Pancreas (tissue), 10 donors: Measurements from ENCODE around the gene PCNX3. TPM values are rescaled to one million over a fixed set of nuclear protein-coding genes. Genes with fewer than 3 reads are reported as not detected.
A peak's percentile ranks its signal among the peaks of the same experiment; 100 is the strongest.

ENCODE experiments used
- ATAC-seq, 4 donors: fragments of 200-7000 bp; cut with Tn5 transposase; one replicate each; pipeline versions ENCODE4 v1.8.0 to v1.9.1; 2020; ENCODE audit warnings: mild to moderate bottlenecking in 4 of 4, moderate library complexity in 4 of 4
- DNase-seq, 6 donors: peaks; one replicate each; pipeline ENCODE4 v3.0.0-alpha.2; 2020
- FAIRE-seq: peaks from 2 replicates; lab custom pipeline; 2012; peaks lifted over from hg19 to GRCh38; lab: Jason Lieb, UNC
- H3K27ac ChIP-seq, 4 donors: fragments of 200-600 bp; sonication (generic); 1 replicate in 3 of 4; 2 replicates in 1 of 4; pipeline versions ENCODE4 v1.5.0 to v1.8.0; 2020
- H3K27me3 ChIP-seq, 4 donors: fragments of 200-600 bp; one replicate each; pipeline ENCODE4 v1.8.0; 2021
- H3K36me3 ChIP-seq, 3 donors: fragments of 200-600 bp; sonication (generic) in 1 of 3; one replicate each; pipeline versions ENCODE4 v1.5.0 to v1.8.0; 2020 to 2021
- H3K4me1 ChIP-seq, 3 donors: fragments of 200-600 bp; one replicate each; pipeline ENCODE4 v1.8.0; 2021
- H3K4me3 ChIP-seq, 4 donors: fragments of 200-600 bp; sonication (generic) in 2 of 4; one replicate each; pipeline versions ENCODE4 v1.5.0 to v1.8.0; 2020 to 2021
- H3K9me3 ChIP-seq, 4 donors: fragments of 200-600 bp; one replicate each; pipeline ENCODE4 v1.8.0; 2021
- WGBS, 2 donors: extraction: QIAGEN DNeasy Blood & Tissue Kit; methylation state at CpG; one replicate each; pipeline ENCODE4 v1.1.7; 2013; 5-methylcytosine and 5-hydroxymethylcytosine counted together
- intact Hi-C, 3 donors: fragments of 100-400 bp; cut with DNase I; formaldehyde crosslinking; loops; one replicate each; pipeline versions ENCODE4 v1.11.1 to v1.14.2; 2022
- polyA plus RNA-seq, 2 donors: library from polyadenylated mRNA; stranded (reverse); fragments of 200-250 nt; gene quantifications; one replicate each; pipeline ENCODE4 v1.2.3, GENCODE V29; 2013
- total RNA-seq, 6 donors: library from RNA; stranded (reverse); fragmentation: NEBNext Ultra II Directional in 4 of 6; extraction: Animal tissue kit (Norgen Biotek cat#: 25700) in 4 of 6; gene quantifications; one replicate each; pipeline versions ENCODE4 v1.2.1 to v1.2.4, GENCODE V29; 2021 to 2023
- TF ChIP-seq, protein P1 (sequence below), 4 donors: fragments of 200-600 bp; sonication (generic) in 3 of 4; IDR thresholded peaks; one replicate each; pipeline versions ENCODE4 v1.5.0 to v1.8.0; 2021; ENCODE audit warnings: antibody characterized with exemption in 4 of 4
- donor health status: healthy with polysubstance abuse.
- donor health status: DM: no; HTN: no; CAD: no; lungs with moderate emphysema.
- donor health status: DM: no; HTN: no; CAD: no.
- donor health status: control.
- donor health status: control.
- donor health status: Bipolar disorder and iron deficiency.
- donor health status: DM: yes; HTN: yes; CAD: no.
- donor health status: DM: no; HTN: no; CAD: no.
- donor health status: DM: no; HTN: no; CAD: no.
- donor health status: DM: yes; HTN: yes; CAD: no.

The PCNX3 gene
- total and polyA plus RNA-seq, 8 donors: 13.5 to 26.3 (median 18.3) TPM

DNA sequence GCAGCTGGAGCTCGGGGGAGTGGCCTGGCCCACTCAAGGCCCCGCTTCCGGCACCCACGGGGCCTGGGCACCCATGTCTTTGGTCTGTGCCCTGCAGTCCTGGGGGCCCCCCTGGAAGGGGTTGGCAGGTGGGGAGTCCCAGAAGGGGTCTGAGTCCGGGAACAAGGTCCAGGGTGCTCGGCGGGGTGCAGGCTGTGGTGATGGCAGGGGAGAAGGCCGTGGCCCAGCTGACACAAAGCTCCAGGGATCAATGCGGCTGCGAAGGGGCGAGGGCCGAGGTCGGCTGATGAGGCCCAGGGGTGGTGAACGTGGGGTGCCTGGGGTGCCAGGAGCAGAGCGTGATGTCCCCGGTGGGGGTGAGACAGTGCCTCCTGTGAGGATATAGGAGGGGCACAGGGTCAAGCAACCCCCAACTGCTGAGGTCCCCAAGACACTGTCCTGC is 17.3 kb upstream of the PCNX3 start:
- H3K9me3 ChIP-seq: no peaks in the 10 kb centered on the region
- ATAC-seq (peak in 1 of 4 donors; percentile 7), DNase-seq (peak in 2 of 6 donors; percentile 29 to 73), FAIRE-seq (no peak)
- H3K27ac ChIP-seq: no peak overlapping the region
- no peaks in the 10 kb centered on the region for H3K4me1 ChIP-seq
- whole genome bisulfite sequencing, 2 donors: 91 to 94% methylated on average over 16 of the region's 16 CpGs
- no peaks in the 10 kb centered on the region for H3K27me3 ChIP-seq
- no peak overlapping the region for H3K4me3 ChIP-seq
- peaks cover 0 to 16% (median 7%) of the 10 kb centered on the region in 3 donors for H3K36me3 ChIP-seq
- intact Hi-C loops: no loop called here
- TF ChIP-seq, protein P1, sequence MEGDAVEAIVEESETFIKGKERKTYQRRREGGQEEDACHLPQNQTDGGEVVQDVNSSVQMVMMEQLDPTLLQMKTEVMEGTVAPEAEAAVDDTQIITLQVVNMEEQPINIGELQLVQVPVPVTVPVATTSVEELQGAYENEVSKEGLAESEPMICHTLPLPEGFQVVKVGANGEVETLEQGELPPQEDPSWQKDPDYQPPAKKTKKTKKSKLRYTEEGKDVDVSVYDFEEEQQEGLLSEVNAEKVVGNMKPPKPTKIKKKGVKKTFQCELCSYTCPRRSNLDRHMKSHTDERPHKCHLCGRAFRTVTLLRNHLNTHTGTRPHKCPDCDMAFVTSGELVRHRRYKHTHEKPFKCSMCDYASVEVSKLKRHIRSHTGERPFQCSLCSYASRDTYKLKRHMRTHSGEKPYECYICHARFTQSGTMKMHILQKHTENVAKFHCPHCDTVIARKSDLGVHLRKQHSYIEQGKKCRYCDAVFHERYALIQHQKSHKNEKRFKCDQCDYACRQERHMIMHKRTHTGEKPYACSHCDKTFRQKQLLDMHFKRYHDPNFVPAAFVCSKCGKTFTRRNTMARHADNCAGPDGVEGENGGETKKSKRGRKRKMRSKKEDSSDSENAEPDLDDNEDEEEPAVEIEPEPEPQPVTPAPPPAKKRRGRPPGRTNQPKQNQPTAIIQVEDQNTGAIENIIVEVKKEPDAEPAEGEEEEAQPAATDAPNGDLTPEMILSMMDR (IDR thresholded peaks at IDR 0.05): no peak

DNA sequence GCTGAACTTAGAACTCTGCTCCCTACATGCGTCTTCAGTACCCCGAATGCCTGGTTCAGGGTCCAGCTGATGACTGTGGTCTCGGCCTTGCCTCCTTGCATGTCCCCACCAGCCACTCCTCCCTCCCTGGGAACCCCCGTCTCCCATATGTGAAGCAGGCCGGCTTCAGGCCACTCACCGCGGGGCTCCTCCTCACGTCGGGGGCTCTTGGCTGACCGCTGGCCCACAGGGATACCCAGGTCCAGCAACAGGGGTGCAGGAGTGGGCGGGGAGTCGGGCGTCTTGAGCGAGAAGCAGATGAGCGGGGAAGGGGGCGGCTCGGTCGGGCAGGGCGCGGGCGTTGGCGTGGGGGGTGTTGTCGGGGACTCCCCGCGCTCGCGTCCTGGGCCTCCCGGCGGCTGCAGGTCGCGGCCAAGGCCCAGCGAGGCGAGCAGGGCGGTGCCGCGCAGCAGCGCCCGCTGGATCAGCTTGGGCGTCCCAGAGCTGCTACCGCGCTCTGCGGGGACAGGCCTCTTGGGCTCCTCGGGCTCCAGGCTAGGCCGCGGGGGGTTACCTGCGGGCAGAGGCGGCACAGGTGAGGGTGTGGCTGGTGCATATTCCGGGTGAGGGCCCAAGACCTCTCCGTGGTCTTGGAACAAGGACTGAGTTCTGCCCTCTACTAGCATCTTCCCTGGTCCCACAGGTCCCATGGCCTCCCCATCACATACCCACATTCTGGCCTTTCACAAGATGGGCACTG is 16.2 kb upstream of the PCNX3 start:
- H3K9me3 ChIP-seq: no peaks in the 10 kb centered on the region
- TF ChIP-seq, protein P1 (IDR thresholded peaks at IDR 0.05): no peak
- DNase-seq (peak in 2 of 6 donors; percentile 37 to 69), ATAC-seq (no peak), FAIRE-seq (no peak)
- WGBS, 2 donors: 88 to 91% methylated on average over 46 to 49 of the region's 49 CpGs
- intact Hi-C loops: no loop called here
- H3K27ac ChIP-seq: no peak overlapping the region
- no peaks in the 10 kb centered on the region for H3K4me1 ChIP-seq
- H3K27me3 ChIP-seq: no peaks in the 10 kb centered on the region
- H3K36me3 ChIP-seq: peaks cover 0 to 19% (median 10%) of the 10 kb centered on the region in 3 donors
- H3K4me3 ChIP-seq: no peak overlapping the region

DNA sequence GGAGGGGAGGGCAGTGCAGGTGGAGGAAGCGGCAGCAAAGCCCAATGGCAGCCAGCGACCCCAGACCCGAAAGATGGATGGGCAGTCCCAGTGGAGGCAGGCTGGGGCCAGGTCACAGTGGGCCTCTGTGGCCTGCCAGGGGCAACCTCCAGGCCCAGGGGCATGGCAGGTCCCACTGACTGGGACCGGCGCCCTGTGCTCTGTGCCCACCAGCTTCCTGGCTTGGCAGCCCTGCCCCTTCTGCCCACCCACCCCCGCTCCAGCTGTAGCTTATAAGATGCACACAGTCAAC is 15.7 kb upstream of the PCNX3 start:
- TF ChIP-seq, protein P1 (IDR thresholded peaks at IDR 0.05): no peak
- Histone ChIP-seq H3K9me3 (no peaks in the 10 kb centered on the region), H3K4me1 (no peaks in the 10 kb centered on the region), H3K4me3 (no peak overlapping the region), H3K27ac (no peak overlapping the region), H3K36me3 (peaks cover 0 to 24% (median 11%) of the 10 kb centered on the region in 3 donors), H3K27me3 (no peaks in the 10 kb centered on the region)
- WGBS, 2 donors: 95 to 97% methylated on average over 5 to 6 of the region's 6 CpGs
- ATAC-seq: no peak
- peak in 1 of 6 donors; percentile 60 for DNase-seq
- FAIRE-seq: no peak
- intact Hi-C loops: no loop called here

DNA sequence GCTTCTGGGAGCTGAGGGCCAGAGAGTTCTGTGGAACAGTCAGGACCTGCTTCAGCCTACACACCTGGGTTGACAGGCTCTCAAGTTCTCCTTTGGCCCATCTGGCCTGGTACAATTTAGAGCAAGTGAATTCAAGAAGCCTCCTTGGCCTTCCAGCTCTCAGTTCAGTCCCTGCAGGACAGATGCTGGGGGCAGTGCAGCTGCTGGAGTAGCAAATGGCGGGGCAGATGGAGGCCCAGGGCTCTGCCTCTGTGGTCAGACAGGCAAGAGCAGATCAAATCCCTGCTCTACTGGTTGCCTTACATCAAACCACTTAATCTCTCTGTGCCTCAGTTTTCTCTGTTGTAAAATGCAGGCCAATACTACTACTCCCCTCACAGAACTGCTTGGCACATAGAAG is 11.3 kb upstream of the PCNX3 start:
- no peak for FAIRE-seq
- WGBS, 2 donors: 100% methylated on average over 1 of the region's 1 CpG
- Histone ChIP-seq H3K4me1 (no peaks in the 10 kb centered on the region), H3K27ac (no peak overlapping the region), H3K36me3 (peaks cover 0 to 33% (median 15%) of the 10 kb centered on the region in 3 donors), H3K4me3 (no peak overlapping the region), H3K27me3 (no peaks in the 10 kb centered on the region), H3K9me3 (no peaks in the 10 kb centered on the region)
- no peak for DNase-seq
- intact Hi-C loops: no loop called here
- TF ChIP-seq, protein P1 (IDR thresholded peaks at IDR 0.05): no peak
- no peak for ATAC-seq
